Thyroid gland (tissue), 4 donors: ENCODE measurements around the gene FLT4.

Experiments
- POLR2A ChIP-seq, 2 donors: fragments of 450-650 bp; IDR thresholded peaks; one replicate each; pipeline ENCODE4 v1.6.1; 2017; ENCODE audit warnings: antibody characterized with exemption in 2 of 2, mild to moderate bottlenecking in 2 of 2, moderate library complexity in 1 of 2
- TF ChIP-seq, protein P1 (sequence below), 6 experiments: fragments of 200-600 bp in 3 of 6; fragments of 450-650 bp in 3 of 6; sonication (generic) in 3 of 6; IDR thresholded peaks; one replicate each; pipeline ENCODE4 v1.5.1; 2016 to 2019; ENCODE audit warnings: antibody characterized with exemption in 6 of 6, mild to moderate bottlenecking in 2 of 6, inconsistent platforms in 1 of 6, moderate library complexity in 1 of 6

DNA sequence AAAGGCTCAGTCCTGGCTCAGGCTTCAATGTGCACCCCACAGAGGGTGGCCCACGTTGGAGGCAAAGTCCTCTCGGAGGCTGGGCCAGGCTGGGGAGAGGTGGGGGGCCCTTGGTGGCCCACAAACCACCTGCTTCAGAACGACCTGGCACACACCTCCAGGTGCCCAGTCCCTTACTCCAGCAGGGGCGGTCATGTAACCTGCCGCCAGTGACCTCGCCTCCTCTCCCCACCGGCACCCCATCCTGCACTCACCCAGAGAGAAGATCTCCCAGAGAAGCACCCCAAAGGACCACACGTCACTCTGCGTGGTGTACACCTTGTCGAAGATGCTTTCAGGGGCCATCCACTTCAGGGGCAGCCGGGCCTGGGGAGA, 35.6 kb downstream of the FLT4 start:
- TF ChIP-seq, protein P1, sequence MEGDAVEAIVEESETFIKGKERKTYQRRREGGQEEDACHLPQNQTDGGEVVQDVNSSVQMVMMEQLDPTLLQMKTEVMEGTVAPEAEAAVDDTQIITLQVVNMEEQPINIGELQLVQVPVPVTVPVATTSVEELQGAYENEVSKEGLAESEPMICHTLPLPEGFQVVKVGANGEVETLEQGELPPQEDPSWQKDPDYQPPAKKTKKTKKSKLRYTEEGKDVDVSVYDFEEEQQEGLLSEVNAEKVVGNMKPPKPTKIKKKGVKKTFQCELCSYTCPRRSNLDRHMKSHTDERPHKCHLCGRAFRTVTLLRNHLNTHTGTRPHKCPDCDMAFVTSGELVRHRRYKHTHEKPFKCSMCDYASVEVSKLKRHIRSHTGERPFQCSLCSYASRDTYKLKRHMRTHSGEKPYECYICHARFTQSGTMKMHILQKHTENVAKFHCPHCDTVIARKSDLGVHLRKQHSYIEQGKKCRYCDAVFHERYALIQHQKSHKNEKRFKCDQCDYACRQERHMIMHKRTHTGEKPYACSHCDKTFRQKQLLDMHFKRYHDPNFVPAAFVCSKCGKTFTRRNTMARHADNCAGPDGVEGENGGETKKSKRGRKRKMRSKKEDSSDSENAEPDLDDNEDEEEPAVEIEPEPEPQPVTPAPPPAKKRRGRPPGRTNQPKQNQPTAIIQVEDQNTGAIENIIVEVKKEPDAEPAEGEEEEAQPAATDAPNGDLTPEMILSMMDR (IDR thresholded peaks at IDR 0.05): no peak
- TF ChIP-seq POLR2A (IDR thresholded peaks at IDR 0.05): no peak
